Measurements from ENCODE around the gene TUBB3. TPM values are rescaled to one million over a fixed set of nuclear protein-coding genes. Genes with fewer than 3 reads are reported as not detected.

Gene TUBB3
- total RNA-seq, 1 experiment from 2014 or later: 47.0 TPM

DNA sequence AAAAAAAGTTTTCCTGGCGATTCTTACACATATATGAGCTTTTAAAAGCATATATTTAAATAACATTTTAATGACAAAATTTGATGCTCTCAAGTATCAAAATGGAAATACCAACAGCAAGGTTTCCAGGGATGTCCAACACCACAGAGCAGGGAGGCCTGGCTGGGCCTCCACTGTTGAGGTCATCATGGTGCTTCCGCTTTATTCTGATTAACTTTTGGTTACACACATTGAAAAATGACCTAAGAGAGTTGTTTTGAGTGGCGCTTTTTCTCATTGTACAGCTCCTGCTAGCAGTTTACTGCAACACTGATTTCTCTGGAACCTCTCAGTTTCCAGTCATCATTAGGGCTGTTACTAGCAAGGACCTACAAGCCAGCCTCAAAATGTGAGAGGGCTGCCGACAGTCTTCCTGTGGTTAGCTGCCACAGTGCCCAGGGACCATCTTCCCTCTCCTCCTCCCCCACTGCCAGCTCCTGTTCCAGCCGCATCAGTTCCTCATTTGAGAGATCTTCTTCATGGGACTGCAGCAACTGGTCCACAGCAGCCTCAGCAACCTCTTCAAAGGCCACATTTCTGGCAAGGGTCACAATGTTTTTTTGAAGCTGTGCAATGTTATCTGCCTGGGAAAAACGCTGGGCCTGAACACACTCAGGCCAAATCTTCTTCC, 46.7 kb downstream of the TUBB3 start:
- Histone ChIP-seq H3K9me3 (replicated peaks) (no peaks in the 10 kb centered on the region; the same call in 1 of the 2 replicates), H3K36me3 (no peaks in the 10 kb centered on the region), H3K4me1 (no peaks in the 10 kb centered on the region), H3K4me3 (no peak overlapping the region), H3K27me3 (no peaks in the 10 kb centered on the region), H3K27ac (no peak overlapping the region)
- no peak for DNase-seq

DNA sequence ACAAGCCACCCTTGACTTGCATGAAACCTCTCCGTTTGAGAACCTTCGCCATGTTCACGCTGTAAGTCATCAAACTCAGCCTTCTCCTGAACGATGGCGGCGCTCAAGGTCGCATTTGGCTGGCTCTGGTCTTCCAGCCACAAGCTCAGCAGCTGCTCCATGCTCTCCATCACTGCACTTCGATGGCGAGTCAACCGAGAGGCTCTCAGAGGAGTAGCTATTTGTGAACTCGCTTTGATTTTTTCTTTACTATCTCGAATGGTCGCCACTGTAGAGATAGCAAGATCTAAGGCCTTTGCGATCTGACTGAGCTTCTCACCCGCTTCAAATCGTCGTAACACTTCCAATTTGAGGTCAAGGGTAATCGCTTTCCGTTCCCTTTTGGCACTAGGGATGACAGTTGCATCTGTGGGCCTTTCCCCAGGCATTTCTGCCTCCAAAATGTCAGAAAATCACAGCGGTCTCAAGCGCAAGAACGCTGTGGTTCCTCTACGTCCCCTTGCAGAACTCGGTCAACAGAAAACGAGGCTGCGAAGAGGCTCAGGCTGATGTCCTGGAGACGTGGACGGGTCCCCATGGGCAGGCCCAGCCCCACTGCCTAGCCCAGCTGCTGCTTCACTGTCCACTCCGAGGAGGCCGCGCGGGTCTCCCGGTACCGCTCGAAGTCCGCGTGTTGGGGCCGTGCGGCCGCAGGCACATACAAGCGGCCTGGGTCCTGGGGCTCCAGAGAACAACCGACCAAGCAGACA, 48.5 kb downstream of the TUBB3 start:
- no peak for DNase-seq
- Histone ChIP-seq H3K9me3 (replicated peaks) (no peaks in the 10 kb centered on the region; the same call in 1 of the 2 replicates), H3K27me3 (no peaks in the 10 kb centered on the region), H3K27ac (peak overlapping the region; percentile 76), H3K4me3 (peak overlapping the region; percentile 94), H3K4me1 (no peaks in the 10 kb centered on the region), H3K36me3 (no peaks in the 10 kb centered on the region)

DNA sequence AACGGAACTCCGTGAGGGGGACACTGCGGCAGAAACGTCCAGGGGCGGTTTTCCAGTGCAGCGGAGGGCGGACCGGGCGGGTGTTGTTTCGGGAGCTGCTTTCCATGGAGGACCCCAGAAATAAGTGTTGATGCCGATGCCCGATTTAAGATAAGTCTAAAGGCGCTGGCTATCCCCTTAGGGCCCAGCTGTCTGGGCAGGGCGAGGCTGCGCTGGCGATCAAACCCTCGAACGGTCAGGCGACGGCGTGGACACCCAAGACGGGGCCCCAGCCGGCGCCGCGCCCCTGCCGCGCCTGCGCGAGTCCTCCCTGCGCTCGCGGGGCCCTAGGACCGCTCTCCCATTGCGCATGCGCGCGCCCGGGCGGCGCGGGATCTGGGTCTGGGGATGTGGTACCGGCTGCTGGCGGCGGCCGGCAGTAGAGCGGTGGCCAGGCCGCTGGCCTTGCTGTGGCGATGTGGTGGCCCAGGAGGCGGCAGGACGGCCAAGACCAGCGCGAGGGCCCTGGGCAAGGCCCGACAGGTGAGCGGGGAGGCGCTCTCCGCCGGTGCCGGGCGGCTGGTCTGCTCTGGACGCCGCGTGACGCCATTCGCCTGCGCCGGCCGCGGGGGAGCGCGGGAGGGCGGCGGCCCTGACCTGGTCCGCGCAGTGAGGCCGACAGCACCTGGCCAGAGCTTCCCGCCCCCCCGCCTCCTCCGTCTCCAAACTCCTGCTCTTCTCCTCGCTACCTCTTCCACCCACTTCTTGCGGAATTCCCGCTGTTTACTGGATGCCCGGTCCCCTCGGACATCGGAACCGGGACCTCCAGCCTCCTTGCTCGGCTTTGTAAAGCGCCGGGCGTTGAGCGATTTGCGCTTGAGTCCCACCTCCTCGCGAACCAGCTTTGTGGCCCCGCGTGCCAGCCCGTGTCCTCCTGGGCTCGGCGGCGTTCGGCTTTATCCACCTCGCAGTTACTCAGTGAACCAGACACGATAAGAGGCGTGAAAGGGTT, 49.4 kb downstream of the TUBB3 start:
- H3K4me3 ChIP-seq: peak overlapping the region; percentile 94
- peak overlapping the region; percentile 76 for H3K27ac ChIP-seq
- H3K36me3 ChIP-seq: no peaks in the 10 kb centered on the region; the same call in 1 of the 2 replicates
- no peaks in the 10 kb centered on the region for H3K27me3 ChIP-seq
- peak; percentile 88 to 94 for DNase-seq
- no peaks in the 10 kb centered on the region; the same call in 1 of the 2 replicates for H3K9me3 ChIP-seq (replicated peaks)
- no peaks in the 10 kb centered on the region for H3K4me1 ChIP-seq

DNA sequence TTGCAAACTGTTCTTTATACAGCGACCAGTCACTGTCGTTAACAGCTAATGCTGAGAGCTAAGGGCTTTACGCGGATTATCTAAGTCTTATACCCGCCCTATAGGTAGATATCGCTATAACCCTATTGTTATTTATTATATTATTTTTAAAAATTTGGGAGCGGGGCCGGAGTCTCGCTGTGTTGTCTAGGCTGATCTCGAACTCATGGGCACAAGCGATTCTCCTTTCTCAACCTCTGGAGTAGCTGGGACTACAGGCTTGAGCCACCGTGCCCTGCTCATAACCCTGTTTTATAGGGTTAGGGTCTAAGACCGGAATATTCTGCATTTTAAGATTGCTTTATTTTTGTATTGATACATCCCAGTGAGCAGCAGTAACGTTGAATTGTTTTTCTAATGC, 50.1 kb downstream of the TUBB3 start:
- no peak for DNase-seq
- H3K27me3 ChIP-seq: no peaks in the 10 kb centered on the region
- H3K4me1 ChIP-seq: no peaks in the 10 kb centered on the region
- no peaks in the 10 kb centered on the region; the same call in 1 of the 2 replicates for H3K36me3 ChIP-seq
- H3K27ac ChIP-seq: peak overlapping the region; percentile 76
- no peaks in the 10 kb centered on the region; the same call in 1 of the 2 replicates for H3K9me3 ChIP-seq (replicated peaks)
- peak overlapping the region; percentile 94 for H3K4me3 ChIP-seq

DNA sequence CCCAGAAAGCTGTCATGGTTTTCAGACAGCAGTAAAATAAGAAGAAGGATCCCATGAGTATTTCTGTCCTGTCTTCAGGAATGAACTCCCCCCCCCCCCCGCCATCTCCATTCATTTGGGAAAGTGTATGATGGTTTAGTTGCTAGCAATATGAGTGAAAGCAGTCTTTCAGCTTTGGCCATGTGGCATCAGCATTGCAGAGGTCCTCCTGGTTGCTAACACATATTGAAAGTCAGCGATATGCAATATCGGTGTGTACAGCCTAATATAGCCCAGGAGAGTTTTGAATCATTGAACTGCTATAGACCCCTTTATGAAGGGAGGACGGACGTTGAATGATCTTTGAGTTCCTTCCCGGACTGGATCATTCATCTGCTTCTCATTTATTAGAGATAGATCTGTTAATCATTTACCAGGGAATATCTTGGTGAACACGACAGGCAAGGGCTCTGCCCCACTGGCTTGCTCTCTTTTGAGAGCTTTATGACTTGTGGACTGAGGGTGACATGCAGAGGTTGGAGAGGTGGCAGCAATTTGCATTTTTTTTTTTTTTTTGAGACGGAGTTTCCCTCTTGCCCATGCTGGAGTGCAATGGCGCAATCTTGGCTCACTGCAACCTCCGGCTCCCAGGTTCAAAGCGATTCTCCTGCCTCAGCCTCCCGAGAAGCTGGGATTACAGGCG, 50.7 kb downstream of the TUBB3 start:
- Histone ChIP-seq H3K27me3 (no peaks in the 10 kb centered on the region), H3K27ac (no peak overlapping the region), H3K4me3 (no peak overlapping the region), H3K36me3 (no peaks in the 10 kb centered on the region; the same call in 1 of the 2 replicates), H3K4me1 (no peaks in the 10 kb centered on the region), H3K9me3 (replicated peaks) (no peaks in the 10 kb centered on the region; the same call in 1 of the 2 replicates)
- DNase-seq: no peak

DNA sequence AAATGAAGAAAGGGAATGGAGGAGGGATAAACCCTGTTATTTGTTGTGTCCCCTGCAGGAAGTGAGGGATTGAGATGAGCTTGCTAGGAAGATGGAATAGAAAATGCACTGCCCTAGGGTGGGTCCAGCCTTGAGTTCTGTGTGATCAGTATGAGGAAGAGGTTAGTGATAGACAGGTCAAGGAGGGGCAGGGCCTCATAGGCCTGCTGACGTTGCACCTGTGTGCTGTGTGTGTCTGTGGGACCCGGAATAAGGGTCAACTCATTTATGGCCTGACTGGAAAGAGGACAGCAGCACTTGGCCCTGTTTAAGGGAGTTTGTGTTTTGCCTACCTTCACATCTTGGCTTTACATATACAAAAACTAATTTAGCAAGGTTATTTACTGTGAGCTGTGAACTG, 51.7 kb downstream of the TUBB3 start:
- no peaks in the 10 kb centered on the region; the same call in 1 of the 2 replicates for H3K9me3 ChIP-seq (replicated peaks)
- no peaks in the 10 kb centered on the region for H3K4me1 ChIP-seq
- no peak overlapping the region for H3K27ac ChIP-seq
- no peaks in the 10 kb centered on the region for H3K27me3 ChIP-seq
- no peak for DNase-seq
- H3K4me3 ChIP-seq: no peak overlapping the region
- H3K36me3 ChIP-seq: no peaks in the 10 kb centered on the region; the same call in 1 of the 2 replicates

DNA sequence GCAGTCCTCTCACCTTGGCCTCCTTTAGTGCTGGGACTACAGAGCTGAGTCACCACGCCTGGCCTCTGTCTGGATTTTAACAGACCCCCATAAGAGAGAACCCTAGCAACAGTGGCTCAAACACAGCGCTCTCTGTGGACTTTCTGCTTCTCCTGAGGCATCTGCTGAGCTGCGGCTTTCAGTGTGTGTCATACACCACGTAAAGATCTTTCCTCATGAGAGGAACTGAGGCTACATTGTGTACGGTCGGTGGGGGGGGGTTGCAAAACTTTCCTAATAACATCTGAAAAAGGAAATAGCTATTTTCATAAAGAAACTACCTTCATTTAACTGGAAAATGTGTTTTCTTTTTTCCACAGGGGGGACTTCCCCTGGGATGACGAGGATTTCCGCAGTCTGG, 58.3 kb downstream of the TUBB3 start:
- no peak for DNase-seq
- H3K27me3 ChIP-seq: no peaks in the 10 kb centered on the region
- H3K9me3 ChIP-seq (replicated peaks): no peaks in the 10 kb centered on the region
- H3K4me3 ChIP-seq: no peak overlapping the region
- no peak overlapping the region for H3K27ac ChIP-seq
- H3K4me1 ChIP-seq: no peaks in the 10 kb centered on the region
- peaks cover 12% of the 10 kb centered on the region for H3K36me3 ChIP-seq

DNA sequence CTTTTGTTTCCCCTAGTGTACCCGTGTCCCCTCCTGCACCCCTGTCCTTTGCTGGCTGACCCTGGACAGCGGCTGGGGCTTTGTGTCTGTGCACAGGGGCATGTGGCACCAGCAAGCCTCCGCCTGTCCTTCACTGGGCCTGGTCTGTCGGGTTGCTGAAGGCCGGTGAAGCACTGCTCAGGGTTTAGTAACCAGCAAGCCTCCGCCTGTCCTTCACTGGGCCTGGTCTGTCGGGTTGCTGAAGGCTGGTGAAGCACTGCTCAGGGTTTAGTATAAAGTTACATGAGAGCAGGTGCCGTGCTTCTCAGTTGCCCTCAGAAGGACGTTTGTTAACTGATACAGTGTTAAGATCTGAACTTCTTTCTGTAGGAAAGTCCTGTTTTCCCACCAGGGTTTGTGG, 59.2 kb downstream of the TUBB3 start:
- Histone ChIP-seq H3K9me3 (replicated peaks) (no peaks in the 10 kb centered on the region), H3K4me1 (no peaks in the 10 kb centered on the region), H3K27ac (no peak overlapping the region), H3K36me3 (peaks cover 12% of the 10 kb centered on the region), H3K4me3 (no peak overlapping the region), H3K27me3 (no peaks in the 10 kb centered on the region)
- no peak for DNase-seq

DNA sequence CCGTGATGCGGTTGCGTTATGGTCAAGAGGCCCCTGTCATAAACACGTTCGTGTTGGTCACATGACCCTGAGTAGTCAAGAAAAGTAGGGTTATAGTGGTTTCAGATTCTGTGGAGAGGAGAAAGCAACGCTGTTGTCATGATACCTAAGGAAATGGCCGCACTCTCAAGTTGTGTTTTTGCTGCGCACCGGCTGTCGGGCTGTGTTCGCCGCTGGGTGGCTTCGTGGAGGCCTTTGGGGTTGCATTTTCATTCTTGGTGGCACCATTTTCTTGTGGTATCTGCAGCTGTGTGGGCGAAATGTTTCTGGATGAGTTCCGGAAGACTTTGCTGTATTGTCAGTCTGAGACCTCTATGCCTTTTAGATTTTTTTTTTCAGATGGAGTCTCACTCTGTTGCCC, 60.4 kb downstream of the TUBB3 start:
- Histone ChIP-seq H3K27ac (no peak overlapping the region), H3K9me3 (replicated peaks) (no peaks in the 10 kb centered on the region), H3K27me3 (no peaks in the 10 kb centered on the region), H3K36me3 (peaks cover 14% of the 10 kb centered on the region), H3K4me1 (no peaks in the 10 kb centered on the region), H3K4me3 (no peak overlapping the region)
- DNase-seq: no peak

DNA sequence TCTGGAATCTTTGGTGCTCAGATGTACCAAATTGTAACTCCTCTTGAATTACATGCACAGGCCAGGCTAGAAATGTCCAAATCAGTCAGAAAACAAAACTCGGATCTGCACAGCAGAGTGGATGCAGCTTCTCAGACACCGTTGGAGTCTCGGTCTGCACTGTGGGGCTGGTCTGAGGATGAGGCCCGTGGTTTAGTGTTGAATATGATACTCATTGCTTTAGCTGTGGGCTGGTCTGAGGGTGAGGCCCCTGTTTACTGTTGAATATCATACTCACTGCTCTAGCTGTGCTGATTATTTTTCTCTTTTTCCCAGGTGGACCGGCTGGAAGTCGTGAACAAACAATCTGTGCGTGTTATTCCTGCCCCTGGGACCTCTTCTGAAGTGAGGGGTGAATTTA, 61.1 kb downstream of the TUBB3 start:
- no peaks in the 10 kb centered on the region for H3K27me3 ChIP-seq
- no peaks in the 10 kb centered on the region for H3K9me3 ChIP-seq (replicated peaks)
- H3K4me1 ChIP-seq: no peaks in the 10 kb centered on the region
- no peak overlapping the region for H3K27ac ChIP-seq
- H3K36me3 ChIP-seq: peaks cover 17% of the 10 kb centered on the region
- DNase-seq: no peak
- no peak overlapping the region for H3K4me3 ChIP-seq

DNA sequence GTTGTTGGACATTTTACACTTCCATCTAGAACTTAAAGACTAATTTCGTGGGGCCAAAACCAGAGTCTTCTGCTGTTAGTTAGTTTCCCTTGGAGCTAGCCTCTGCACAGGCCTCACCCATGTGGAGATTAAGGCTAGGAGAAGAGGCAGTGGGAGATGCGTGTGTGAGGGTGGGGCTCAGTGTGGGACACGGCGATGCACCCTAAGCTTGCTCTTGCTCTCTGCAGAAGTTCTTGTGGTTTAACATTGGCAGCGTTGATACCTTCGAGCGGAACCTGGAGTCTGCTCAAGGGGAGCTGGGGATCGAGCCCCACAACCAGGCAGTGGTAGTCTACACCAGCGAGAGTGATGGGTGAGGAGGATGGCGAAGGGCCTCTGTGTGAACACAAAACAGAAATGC, 62.1 kb downstream of the TUBB3 start:
- H3K27ac ChIP-seq: no peak overlapping the region
- peaks cover 17% of the 10 kb centered on the region for H3K36me3 ChIP-seq
- H3K9me3 ChIP-seq (replicated peaks): no peaks in the 10 kb centered on the region
- no peaks in the 10 kb centered on the region for H3K4me1 ChIP-seq
- H3K4me3 ChIP-seq: no peak overlapping the region
- no peak for DNase-seq
- no peaks in the 10 kb centered on the region for H3K27me3 ChIP-seq

Data from SJCRH30 (cell line).